Gastroesophageal sphincter (tissue), 3 donors: ENCODE data around the gene HARS1.

Source experiments
- CTCF ChIP-seq, 4 experiments: fragments of 200-600 bp in 2 of 4; fragments of 450-650 bp in 2 of 4; sonication (generic) in 1 of 4; IDR thresholded peaks; one replicate each; pipeline ENCODE4 v1.5.1; 2017 to 2019; ENCODE audit warnings: antibody characterized with exemption in 4 of 4, mild to moderate bottlenecking in 2 of 4, moderate library complexity in 2 of 4
- POLR2A ChIP-seq, 2 donors: fragments of 450-650 bp; IDR thresholded peaks; one replicate each; pipeline ENCODE4 v1.6.1; 2017; ENCODE audit warnings: antibody characterized with exemption in 2 of 2, mild to moderate bottlenecking in 2 of 2, moderate library complexity in 1 of 2
- POLR2AphosphoS5 ChIP-seq: sonication (generic); formaldehyde crosslinking; IDR thresholded peaks from one replicate; pipeline ENCODE4 v1.6.1; 2017; ENCODE audit warnings: antibody characterized with exemption

- no peak for TF ChIP-seq CTCF (IDR thresholded peaks at IDR 0.05)
- TF ChIP-seq POLR2AphosphoS5, result no peak
- no peak for TF ChIP-seq POLR2A (IDR thresholded peaks at IDR 0.05)
These were observed 59.3 kb downstream of the HARS1 start for GRCh38 chr5:140631831-140632365.
